HEK293 (cell line): ENCODE data around the gene BAZ2B.

Source experiments
- CTCF ChIA-PET: fragments of 350-600 bp; formaldehyde crosslinking; extraction: SDS; loops from one replicate; lab custom pipeline; 2021; ENCODE audit warnings: antibody characterized with exemption; lab: Yijun Ruan, JAX
- POLR2A ChIA-PET: fragments of 300-600 bp; formaldehyde crosslinking; extraction: SDS; loops from one replicate; lab custom pipeline; 2020; ENCODE audit warnings: antibody characterized with exemption, inconsistent platforms; lab: Yijun Ruan, JAX
- H3K27ac ChIP-seq: fragments of 200-500 bp; sonication (Bioruptor generic); 2 replicates; pipeline ENCODE4 v1.5.1; 2014; ENCODE audit warnings: low read depth, low read length, control low read depth, inconsistent platforms; ENCODE audit errors: extremely low read depth
- H3K36me3 ChIP-seq, 2 experiments: fragments of 200-500 bp in 1 of 2; sonication (Bioruptor generic) in 1 of 2; 1 replicate in 1 of 2; 2 replicates in 1 of 2; pipeline ENCODE4 v1.5.1; 2014 to 2017; ENCODE audit warnings: inconsistent platforms in 2 of 2, low read length in 2 of 2; ENCODE audit not compliant: control insufficient read depth in 2 of 2, insufficient read depth in 1 of 2
- H3K4me1 ChIP-seq: fragments of 200-500 bp; sonication (Bioruptor generic); 2 replicates; pipeline ENCODE4 v1.5.1; 2014; ENCODE audit warnings: mild to moderate bottlenecking, low read length, inconsistent platforms; ENCODE audit not compliant: control insufficient read depth, insufficient read depth
- H3K4me3 ChIP-seq: 2 replicates; pipeline ENCODE4 v1.5.1; 2011; ENCODE audit warnings: low read depth, mild to moderate bottlenecking, control low read depth, low read length, moderate library complexity
- H3K9me3 ChIP-seq: fragments of 200-500 bp; sonication (Bioruptor generic); 2 replicates; pipeline ENCODE4 v1.5.1; 2014; ENCODE audit warnings: low read depth, low read length, inconsistent platforms; ENCODE audit not compliant: control insufficient read depth, insufficient read depth
- ATF2 ChIP-seq: fragments of 450-650 bp; formaldehyde crosslinking; IDR thresholded peaks from 2 replicates; pipeline ENCODE4 v1.5.1; 2016; ENCODE audit warnings: missing biosample characterization, missing genetic modification characterization, low read depth
- BCL6B ChIP-seq: fragments of 450-650 bp; formaldehyde crosslinking; IDR thresholded peaks from 2 replicates; pipeline ENCODE4 v1.5.1; 2017; ENCODE audit warnings: missing biosample characterization, missing genetic modification characterization
- FEZF1 ChIP-seq: fragments of 450-650 bp; formaldehyde crosslinking; IDR thresholded peaks from 2 replicates; pipeline ENCODE4 v1.5.1; 2016; ENCODE audit warnings: missing biosample characterization, missing genetic modification characterization
- GFI1B ChIP-seq: fragments of 450-650 bp; formaldehyde crosslinking; IDR thresholded peaks from 2 replicates; pipeline ENCODE4 v1.5.1; 2016; ENCODE audit warnings: missing biosample characterization, missing genetic modification characterization
- IKZF3 ChIP-seq: fragments of 450-650 bp; IDR thresholded peaks from 2 replicates; pipeline ENCODE4 v1.5.0; 2018; ENCODE audit warnings: missing biosample characterization, mild to moderate bottlenecking, missing genetic modification characterization, moderate library complexity
- KLF1 ChIP-seq: fragments of 450-650 bp; formaldehyde crosslinking; IDR thresholded peaks from 2 replicates; pipeline ENCODE4 v1.5.1; 2016; ENCODE audit warnings: missing biosample characterization, missing genetic modification characterization
- KLF10 ChIP-seq: fragments of 450-650 bp; IDR thresholded peaks from 2 replicates; pipeline ENCODE4 v1.5.1; 2018; ENCODE audit warnings: missing biosample characterization, mild to moderate bottlenecking, missing genetic modification characterization
- PRDM1 ChIP-seq: fragments of 450-650 bp; formaldehyde crosslinking; IDR thresholded peaks from 2 replicates; pipeline ENCODE4; 2016; ENCODE audit warnings: missing biosample characterization, missing genetic modification characterization
- SCRT2 ChIP-seq: fragments of 450-650 bp; formaldehyde crosslinking; IDR thresholded peaks from 2 replicates; pipeline ENCODE4 v1.5.1; 2016; ENCODE audit warnings: missing biosample characterization, missing genetic modification characterization
- ZBTB17 ChIP-seq: fragments of 450-650 bp; formaldehyde crosslinking; IDR thresholded peaks from 2 replicates; pipeline ENCODE4 v1.5.1; 2016; ENCODE audit warnings: missing biosample characterization, missing genetic modification characterization
- ZNF10 ChIP-seq: fragments of 450-650 bp; formaldehyde crosslinking; IDR thresholded peaks from 2 replicates; pipeline ENCODE4 v1.5.1; 2017; ENCODE audit warnings: missing biosample characterization, missing genetic modification characterization
- ZNF366 ChIP-seq: fragments of 450-650 bp; formaldehyde crosslinking; conservative IDR thresholded peaks from 2 replicates; pipeline ENCODE4 v1.5.1; 2016; ENCODE audit warnings: missing biosample characterization, missing genetic modification characterization
- ZNF560 ChIP-seq: fragments of 450-650 bp; formaldehyde crosslinking; IDR thresholded peaks from 2 replicates; pipeline ENCODE4 v1.5.1; 2017; ENCODE audit warnings: missing biosample characterization, missing genetic modification characterization, borderline replicate concordance
- ZNF596 ChIP-seq: fragments of 450-650 bp; IDR thresholded peaks from 2 replicates; pipeline ENCODE4 v1.5.0; 2018; ENCODE audit warnings: missing biosample characterization, mild to moderate bottlenecking, missing genetic modification characterization, moderate library complexity
- ZNF629 ChIP-seq: fragments of 450-650 bp; formaldehyde crosslinking; IDR thresholded peaks from 2 replicates; pipeline ENCODE4 v1.5.1; 2017; ENCODE audit warnings: missing biosample characterization, missing genetic modification characterization
- ZNF660 ChIP-seq: fragments of 450-650 bp; IDR thresholded peaks from 2 replicates; pipeline ENCODE4 v1.5.1; 2018; ENCODE audit warnings: missing biosample characterization, mild to moderate bottlenecking, missing genetic modification characterization
- ZNF664 ChIP-seq: fragments of 450-650 bp; formaldehyde crosslinking; IDR thresholded peaks from 2 replicates; pipeline ENCODE4 v1.5.1; 2016; ENCODE audit warnings: missing biosample characterization, missing genetic modification characterization
- ZNF76 ChIP-seq: fragments of 450-650 bp; formaldehyde crosslinking; IDR thresholded peaks from 2 replicates; pipeline ENCODE4; 2016; ENCODE audit warnings: low read depth, missing biosample characterization, missing genetic modification characterization, borderline replicate concordance
- ZNF830 ChIP-seq: fragments of 450-650 bp; IDR thresholded peaks from 2 replicates; pipeline ENCODE4 v1.5.0; 2018; ENCODE audit warnings: missing biosample characterization, missing genetic modification characterization, low read depth, mild to moderate bottlenecking, moderate library complexity
- TF ChIP-seq, protein P1 (sequence below): fragments of 450-650 bp; formaldehyde crosslinking; IDR thresholded peaks from 2 replicates; pipeline ENCODE4 v1.5.1; 2016; ENCODE audit warnings: missing biosample characterization, missing genetic modification characterization

BAZ2B gene

DNA sequence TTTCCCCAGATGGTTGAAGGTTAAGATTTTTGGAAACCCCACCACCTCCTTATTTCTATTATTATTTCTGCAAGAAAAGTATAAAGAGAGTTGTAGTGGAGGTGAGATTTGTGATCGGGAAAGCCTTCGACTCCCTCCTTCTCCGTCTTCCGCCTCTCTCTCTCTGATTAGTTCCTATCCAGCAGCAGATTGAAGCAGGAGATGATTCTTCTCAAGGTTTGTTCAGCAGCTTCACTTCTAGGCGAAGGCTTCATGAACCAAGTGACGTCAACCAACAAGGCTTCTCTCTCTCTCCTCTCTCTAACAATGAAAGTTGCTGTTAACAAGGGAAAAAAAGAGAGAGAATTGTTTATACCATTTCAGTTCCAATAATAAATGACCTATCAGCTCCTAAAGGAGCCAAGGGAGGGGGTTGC, at the start of gene BAZ2B:
Gene BAZ2B, minus strand, starts transcription at position 263 of the 416 bp plus-strand sequence. CDS start 137,829 bp downstream, outside the sequence.
- ChIA-PET CTCF (interaction anchor here (0.7 to 1.0 kb wide), 2 partner anchors 95 to 505 kb away, joined by 3 to 8 read pairs; partner anchors contain the start of gene MARCHF7), POLR2A (interaction anchor here (1.5 to 6.0 kb wide), 3 partner anchors 22 to 330 kb away, joined by 4 to 64 read pairs (median 17); partner anchors contain the start of genes MARCHF7 and WDSUB1)
- Histone ChIP-seq H3K27ac (peak within 1 kb of the TSS; percentile 96), H3K9me3 (no peaks in the 10 kb centered on the region), H3K36me3 (no peaks in the 10 kb centered on the region), H3K4me1 (peaks cover 24% of the 10 kb centered on the region), H3K4me3 (peak within 1 kb of the TSS; percentile 93)
- TF ChIP-seq PRDM1 (tag by site-specific recombination) (peak; percentile 94), ZNF596 (tag by site-specific recombination) (peak; percentile 90), FEZF1 (tag by site-specific recombination) (peak; percentile 39; the same call in 1 of the 2 replicates), ZNF660 (tag by site-specific recombination) (0 out of 2 replicates have a peak, but pooled peaks have one; percentile 57), ZNF76 (tag by site-specific recombination) (no peak), ZNF664 (tag by site-specific recombination) (no peak), ZNF629 (tag by site-specific recombination) (peak; percentile 60; the same call in 1 of the 2 replicates), ZNF366 (tag by site-specific recombination) (peak; percentile 80), ATF2 (peak; percentile 90), IKZF3 (tag by site-specific recombination) (0 out of 2 replicates have a peak, but pooled peaks have one; percentile 29), ZNF10 (peak; percentile 82), ZBTB17 (peak; percentile 73), BCL6B (tag by site-specific recombination) (peak; percentile 61; the same call in 1 of the 2 replicates)
- TF ChIP-seq, protein P1, sequence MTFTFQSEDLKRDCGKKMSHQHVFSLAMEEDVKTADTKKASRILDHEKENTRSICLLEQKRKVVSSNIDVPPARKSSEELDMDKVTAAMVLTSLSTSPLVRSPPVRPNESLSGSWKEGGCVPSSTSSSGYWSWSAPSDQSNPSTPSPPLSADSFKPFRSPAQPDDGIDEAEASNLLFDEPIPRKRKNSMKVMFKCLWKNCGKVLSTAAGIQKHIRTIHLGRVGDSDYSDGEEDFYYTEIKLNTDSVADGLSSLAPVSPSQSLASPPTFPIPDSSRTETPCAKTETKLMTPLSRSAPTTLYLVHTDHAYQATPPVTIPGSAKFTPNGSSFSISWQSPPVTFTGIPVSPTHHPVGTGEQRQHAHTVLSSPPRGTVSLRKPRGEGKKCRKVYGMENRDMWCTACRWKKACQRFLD (tag by site-specific recombination) = no peak

DNA sequence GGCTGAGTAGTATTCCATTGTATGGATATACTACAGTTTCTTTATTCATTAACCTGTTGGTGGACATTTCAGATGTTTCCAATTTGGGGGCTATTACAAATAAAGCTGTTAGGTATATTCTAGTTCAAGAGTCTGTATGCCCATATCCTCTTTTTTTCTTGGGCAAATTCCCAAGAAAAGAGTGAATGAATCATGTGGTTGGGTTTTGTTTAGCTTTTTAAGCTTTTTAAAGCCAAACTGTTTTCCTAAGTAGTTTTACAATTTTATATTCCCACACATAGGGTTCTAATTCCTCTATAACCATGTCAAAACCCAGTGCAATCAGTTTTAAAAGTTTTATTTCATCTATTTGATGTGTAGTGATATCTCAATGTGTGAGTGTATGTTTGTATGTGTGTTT, 44.9 kb upstream of the BAZ2B start:
- Histone ChIP-seq H3K36me3 (no peaks in the 10 kb centered on the region), H3K4me1 (no peaks in the 10 kb centered on the region), H3K4me3 (no peak overlapping the region), H3K27ac (no peak overlapping the region), H3K9me3 (no peaks in the 10 kb centered on the region)
- TF ChIP-seq KLF10 (tag by site-specific recombination) = no peak
- TF ChIP-seq KLF1 (tag by site-specific recombination) = no peak
- no peak for TF ChIP-seq ZNF830 (tag by site-specific recombination)
- TF ChIP-seq ZNF560 (tag by site-specific recombination) = no peak
- no peak for TF ChIP-seq GFI1B (tag by site-specific recombination)
- no peak for TF ChIP-seq SCRT2
- POLR2A ChIA-PET = no interaction called here
- CTCF ChIA-PET = no interaction called here
